PC-9 (cell line): ENCODE measurements around the gene SNX18.

ENCODE experiments used
- CTCF ChIP-seq: fragments of 200-600 bp; sonication (generic); conservative IDR thresholded peaks from 2 replicates; pipeline ENCODE4 v1.6.1; 2017; ENCODE audit warnings: mixed run types, antibody characterized with exemption, mild to moderate bottlenecking, moderate library complexity
- EZH2 ChIP-seq: fragments of 200-600 bp; sonication (generic); IDR thresholded peaks from 2 replicates; pipeline ENCODE4 v1.8.0; 2017; ENCODE audit warnings: antibody characterized with exemption, low read depth

- TF ChIP-seq CTCF (no peak), EZH2 (no peak)
Observed at GRCh38 chr5:54573812-54574489, 56.4 kb downstream of the SNX18 start.
